NCI-H2227 (cell line): ENCODE results near the gene BPIFB1.

Source experiments
- DNase-seq: peaks from one replicate; lab custom pipeline; 2025; ENCODE audit not compliant: unreplicated experiment; lab: John Stamatoyannopoulos, UW

Gene BPIFB1

GRCh38 chr20:33282991-33283555 is at the start of gene BPIFB1:
Gene BPIFB1 (plus strand): TSS chr20:33283214. CDS start chr20:33286074, 2,860 bp downstream.
- DNase-seq, result no peak

- DNase-seq, result no peak
Measured at GRCh38 chr20:33234050-33234449, 49.0 kb upstream of the BPIFB1 start.

- no peak for DNase-seq
Measured at GRCh38 chr20:33235696-33236095, 47.3 kb upstream of the BPIFB1 start, which contains the start of gene BPIFA1. Gene BPIFA1 (plus strand): TSS chr20:33235996. CDS start chr20:33237712, 1,716 bp downstream.

GRCh38 chr20:33236351-33236750 is 46.7 kb upstream of the BPIFB1 start:
- DNase-seq, result no peak

GRCh38 chr20:33237989-33238388 is 45.0 kb upstream of the BPIFB1 start:
- no peak for DNase-seq

- no peak for DNase-seq
Measured at GRCh38 chr20:33239418-33239817, 43.6 kb upstream of the BPIFB1 start.

- DNase-seq, result no peak
Measured at GRCh38 chr20:33239979-33240736, 42.9 kb upstream of the BPIFB1 start.

- no peak for DNase-seq
Measured at GRCh38 chr20:33240923-33241322, 42.1 kb upstream of the BPIFB1 start.

- no peak for DNase-seq
Measured at GRCh38 chr20:33242319-33243100, 40.5 kb upstream of the BPIFB1 start.

- DNase-seq, result no peak
Measured at GRCh38 chr20:33246077-33246476, 36.9 kb upstream of the BPIFB1 start.

GRCh38 chr20:33249456-33249855 is 33.6 kb upstream of the BPIFB1 start:
- DNase-seq, result no peak

GRCh38 chr20:33250666-33251065 is 32.3 kb upstream of the BPIFB1 start:
- no peak for DNase-seq

- DNase-seq, result no peak
Measured at GRCh38 chr20:33251496-33251895, 31.5 kb upstream of the BPIFB1 start.

- no peak for DNase-seq
Measured at GRCh38 chr20:33252460-33252859, 30.6 kb upstream of the BPIFB1 start.

GRCh38 chr20:33255005-33255404 is 28.0 kb upstream of the BPIFB1 start:
- no peak for DNase-seq

GRCh38 chr20:33257237-33257636 is 25.8 kb upstream of the BPIFB1 start:
- no peak for DNase-seq

GRCh38 chr20:33259371-33259770 is 23.6 kb upstream of the BPIFB1 start:
- DNase-seq, result no peak

- no peak for DNase-seq
Measured at GRCh38 chr20:33261465-33261864, 21.5 kb upstream of the BPIFB1 start.

GRCh38 chr20:33262658-33263065 is 20.4 kb upstream of the BPIFB1 start:
- DNase-seq, result peak; percentile 64

- DNase-seq, result no peak
Measured at GRCh38 chr20:33263784-33264183, 19.2 kb upstream of the BPIFB1 start.

GRCh38 chr20:33267701-33268100 is 15.3 kb upstream of the BPIFB1 start:
- no peak for DNase-seq
